Measurements from ENCODE around the gene TRIM74. TPM values are rescaled to one million over a fixed set of nuclear protein-coding genes. Genes with fewer than 3 reads are reported as not detected.
A peak's percentile ranks its signal among the peaks of the same experiment; 100 is the strongest.
"Not testable (repeated sequence)": the region's sequence is repeated elsewhere in the genome, so short reads cannot be mapped to it uniquely, and the experiment has no call there.

TRIM74 gene
- total RNA-seq, 2 experiments from 2014 or later = not detected

- H3K27me3 Mint-ChIP-seq, POLR2A ChIA-PET, H3K9me3 Mint-ChIP-seq, H3K4me3 Mint-ChIP-seq: not testable (repeated sequence)
- ATAC-seq = peak; percentile 87
- intact Hi-C loops (cut with micrococcal nuclease) = loop anchor here (5.0 kb wide), 1 partner anchor 88 kb away; the partner anchor contains the start of gene TYW1B
- Mint-ChIP-seq H3K36me3 (ENCODE audit: low read depth) (peaks cover 42% of the 10 kb centered on the region), H3K27ac (peak overlapping the region; percentile 3), H3K4me1 (ENCODE audit: low read depth) (peaks cover 31% of the 10 kb centered on the region)
- DNase-seq = peak; percentile 84
- TF ChIP-seq CTCF (IDR thresholded peaks at IDR 0.05) = peak; percentile 65
- CTCF ChIA-PET = interaction anchor here (0.9 to 2.0 kb wide), 9 partner anchors 8 to 97 kb away, joined by 3 to 14 read pairs (median 4); partner anchors contain the start of gene TYW1B
Measured at GRCh38 chr7:72914756-72915525, 54.3 kb downstream of the TRIM74 start.

GRCh38 chr7:72913750-72914149 lies 55.5 kb downstream of the TRIM74 start:
- H3K9me3 Mint-ChIP-seq; POLR2A ChIA-PET; intact Hi-C loops (cut with micrococcal nuclease); H3K4me3 Mint-ChIP-seq; H3K27me3 Mint-ChIP-seq: not testable (repeated sequence)
- Mint-ChIP-seq H3K4me1 (ENCODE audit: low read depth) (peaks cover 32% of the 10 kb centered on the region), H3K27ac (peak overlapping the region; percentile 54), H3K36me3 (ENCODE audit: low read depth) (peaks cover 44% of the 10 kb centered on the region)
- CTCF ChIA-PET = interaction anchor here (1.0 kb wide), 1 partner anchor 11 kb away, joined by 3 read pairs; no protein-coding TSS in a partner anchor
- DNase-seq (peak; percentile 58), ATAC-seq (peak; percentile 19)

GRCh38 chr7:72911395-72911794 lies 57.9 kb downstream of the TRIM74 start:
- H3K36me3 Mint-ChIP-seq (ENCODE audit: low read depth) = peaks cover 56% of the 10 kb centered on the region
- POLR2A ChIA-PET; H3K4me3 Mint-ChIP-seq; intact Hi-C loops (cut with micrococcal nuclease); CTCF ChIA-PET; H3K9me3 Mint-ChIP-seq; DNase-seq; ATAC-seq; H3K27me3 Mint-ChIP-seq: not testable (repeated sequence)
- H3K27ac Mint-ChIP-seq = peak overlapping the region; percentile 15
- peaks cover 34% of the 10 kb centered on the region for H3K4me1 Mint-ChIP-seq (ENCODE audit: low read depth)

Other genes with a start within 250 kb of the TRIM74 start
- gene TYW1B, start 141.3 kb downstream of the TRIM74 start, total RNA-seq = 1 to 10 TPM; 1.6 to 1.8 TPM
- 10 to 100 TPM; 72.6 to 73.6 TPM for gene POM121, start 44.4 kb downstream of the TRIM74 start, total RNA-seq
- gene SPDYE8, start 60.3 kb upstream of the TRIM74 start, total RNA-seq = not detected
- gene SPDYE11, start 88.4 kb upstream of the TRIM74 start, total RNA-seq = not detected
- not detected for gene SPDYE9, start 116.6 kb upstream of the TRIM74 start, total RNA-seq